SK-N-SH (cell line): ENCODE data around the gene USP4. TPM values are rescaled to one million over a fixed set of nuclear protein-coding genes. Genes with fewer than 3 reads are reported as not detected.
A peak's percentile ranks its signal among the peaks of the same experiment; 100 is the strongest.

ENCODE experiments used
- CTCF ChIA-PET: fragments of 300-600, 350-600 bp; formaldehyde crosslinking; extraction: SDS; loops from one replicate; lab custom pipeline; 2021; lab: Yijun Ruan, JAX
- POLR2A ChIA-PET: fragments of 350-600 bp; sonication (Branson Sonifier 250); formaldehyde crosslinking; extraction: SDS; loops from one replicate; lab custom pipeline; 2020; ENCODE audit warnings: antibody characterized with exemption, inconsistent platforms; lab: Yijun Ruan, JAX
- DNase-seq: peaks from one replicate; pipeline ENCODE4 v3.0.0; 2012
- H2AFZ ChIP-seq: fragments of 200-600 bp; sonication (generic); 2 replicates; pipeline ENCODE4 v1.8.1; 2016; ENCODE audit warnings: antibody characterized with exemption, mild to moderate bottlenecking, low read depth
- H3F3A ChIP-seq: fragments of 200-600 bp; sonication (generic); replicated peaks from 2 replicates; pipeline ENCODE3; 2016; ENCODE audit warnings: antibody characterized with exemption, mild to moderate bottlenecking; ENCODE audit not compliant: insufficient read depth
- H3K27ac ChIP-seq, 2 experiments: fragments of 200-500 bp in 1 of 2; fragments of 200-600 bp in 1 of 2; sonication (Bioruptor generic) in 1 of 2; sonication (generic), shearing (Covaris generic) in 1 of 2; 2 replicates each; pipeline versions ENCODE4 v1.5.1 to v1.6.1; 2014 to 2016; ENCODE audit warnings: low read depth in 2 of 2, inconsistent platforms in 1 of 2, low read length in 1 of 2, mild to moderate bottlenecking in 1 of 2, mixed read lengths in 1 of 2
- H3K27me3 ChIP-seq: fragments of 200-600 bp; sonication (generic), shearing (Covaris generic); 2 replicates; pipeline ENCODE4 v1.6.1; 2016; ENCODE audit warnings: mixed run types; ENCODE audit not compliant: insufficient read depth
- H3K36me3 ChIP-seq, 2 experiments: fragments of 200-500 bp in 1 of 2; fragments of 200-600 bp in 1 of 2; sonication (Bioruptor generic) in 1 of 2; sonication (generic) in 1 of 2; replicated peaks in 1 of 2; 2 replicates each; pipeline versions ENCODE3 to v1.5.1; 2014 to 2016; ENCODE audit warnings: low read length in 1 of 2, mild to moderate bottlenecking in 1 of 2; ENCODE audit not compliant: insufficient read depth in 2 of 2, control insufficient read depth in 1 of 2
- H3K4me1 ChIP-seq, 2 experiments: fragments of 200-500 bp in 1 of 2; fragments of 200-600 bp in 1 of 2; sonication (Bioruptor generic) in 1 of 2; sonication (generic), shearing (Covaris generic) in 1 of 2; 2 replicates each; pipeline versions ENCODE4 v1.5.1 to v1.6.1; 2014 to 2016; ENCODE audit warnings: low read depth in 1 of 2, low read length in 1 of 2, mixed run types in 1 of 2; ENCODE audit not compliant: insufficient read depth in 2 of 2, control insufficient read depth in 1 of 2
- H3K4me2 ChIP-seq: fragments of 200-600 bp; sonication (generic), shearing (Covaris generic); 2 replicates; pipeline ENCODE4 v1.6.1; 2017; ENCODE audit warnings: mixed run types
- H3K4me3 ChIP-seq, 2 experiments: fragments of 200-500 bp in 1 of 2; fragments of 200-600 bp in 1 of 2; sonication (Bioruptor generic) in 1 of 2; sonication (generic), shearing (Covaris generic) in 1 of 2; 2 replicates each; pipeline versions ENCODE4 v1.5.1 to v1.8.1; 2014 to 2016; ENCODE audit warnings: low read depth in 2 of 2, inconsistent platforms in 1 of 2, low read length in 1 of 2, mild to moderate bottlenecking in 1 of 2, mixed read lengths in 1 of 2, moderate library complexity in 1 of 2
- H3K79me2 ChIP-seq: fragments of 200-600 bp; sonication (generic); 2 replicates; pipeline ENCODE4 v1.8.1; 2017; ENCODE audit warnings: mild to moderate bottlenecking; ENCODE audit not compliant: insufficient read depth
- H3K9ac ChIP-seq: fragments of 200-600 bp; sonication (generic); 2 replicates; pipeline ENCODE4 v1.6.1; 2017; ENCODE audit warnings: mixed run types
- H3K9me2 ChIP-seq: fragments of 200-600 bp; sonication (generic); 2 replicates; pipeline ENCODE4 v1.6.1; 2017; ENCODE audit warnings: mixed run types
- H3K9me3 ChIP-seq: fragments of 200-600 bp; sonication (generic); 2 replicates; pipeline ENCODE4 v1.6.1; 2017; ENCODE audit warnings: mixed run types, mild to moderate bottlenecking, moderate library complexity
- H4K20me1 ChIP-seq: fragments of 200-600 bp; sonication (generic); 2 replicates; pipeline ENCODE4 v1.6.1; 2017; ENCODE audit warnings: mild to moderate bottlenecking, mixed run types; ENCODE audit not compliant: insufficient read depth
- ELF1 ChIP-seq: IDR thresholded peaks from 2 replicates; pipeline ENCODE4 v1.4.0; 2012
- EP300 ChIP-seq, 2 experiments: IDR thresholded peaks; 2 replicates each; pipeline versions ENCODE4 v1.4.0 to v1.6.1; 2012; ENCODE audit warnings: borderline replicate concordance in 1 of 2, low read depth in 1 of 2, low read length in 1 of 2
- EZH2phosphoT487 ChIP-seq: fragments of 200-600 bp; sonication (generic); IDR thresholded peaks from 2 replicates; pipeline ENCODE4 v1.6.1; 2017; ENCODE audit warnings: low read depth, mixed run types, mild to moderate bottlenecking, antibody characterized with exemption, moderate library complexity, borderline replicate concordance
- FOSL2 ChIP-seq: IDR thresholded peaks from 2 replicates; pipeline ENCODE4 v1.4.0; 2012; ENCODE audit warnings: low read depth, mild to moderate bottlenecking, moderate library complexity, borderline replicate concordance
- FOXJ3 ChIP-seq: sonication (generic); formaldehyde crosslinking; IDR thresholded peaks from 2 replicates; pipeline ENCODE4 v1.5.1; 2020; ENCODE audit warnings: mild to moderate bottlenecking, missing genetic modification reagents
- GABPA ChIP-seq: IDR thresholded peaks from 2 replicates; pipeline ENCODE4 v1.4.0; 2012; ENCODE audit warnings: low read depth, mild to moderate bottlenecking
- GATA2 ChIP-seq: sonication (generic); formaldehyde crosslinking; IDR thresholded peaks from 2 replicates; pipeline ENCODE4 v1.5.0; 2020; ENCODE audit warnings: mild to moderate bottlenecking, missing genetic modification reagents
- MXI1 ChIP-seq: IDR thresholded peaks from 2 replicates; pipeline ENCODE4 v1.6.1; 2012; ENCODE audit warnings: mild to moderate bottlenecking, low read depth, low read length, improper control_type of control experiment
- NFIC ChIP-seq: IDR thresholded peaks from 2 replicates; pipeline ENCODE4 v1.4.0; 2012; ENCODE audit warnings: borderline replicate concordance
- POLR2AphosphoS5 ChIP-seq: IDR thresholded peaks from 2 replicates; pipeline ENCODE4 v1.6.1; 2012; ENCODE audit warnings: low read depth, low read length
- SIN3A ChIP-seq: IDR thresholded peaks from 2 replicates; pipeline ENCODE4 v1.6.1; 2012; ENCODE audit warnings: low read depth, mild to moderate bottlenecking, low read length, moderate library complexity, borderline replicate concordance
- SMC3 ChIP-seq: IDR thresholded peaks from 2 replicates; pipeline ENCODE4 v1.6.1; 2012; ENCODE audit warnings: low read depth, low read length, improper control_type of control experiment
- TAF1 ChIP-seq: IDR thresholded peaks from 2 replicates; pipeline ENCODE4 v1.6.1; 2012; ENCODE audit warnings: low read depth, mild to moderate bottlenecking, low read length, moderate library complexity, borderline replicate concordance
- TCF12 ChIP-seq: IDR thresholded peaks from 2 replicates; pipeline ENCODE4 v1.4.0; 2012
- WGBS: methylation state at CpG from one replicate; pipeline ENCODE4 v1.1.6; 2017; ENCODE audit warnings: low lambda C conversion rate; 5-methylcytosine and 5-hydroxymethylcytosine counted together
- polyA plus RNA-seq, 3 experiments: library from polyadenylated mRNA; depleted of rRNA; stranded (reverse); fragments of >200 nt; gene quantifications; 2 replicates each; pipeline ENCODE4 v1.2.3, GENCODE V29; 2012
- TF ChIP-seq, protein P1 (sequence below): IDR thresholded peaks from 2 replicates; pipeline ENCODE4 v1.4.0; 2012; ENCODE audit warnings: low read depth, borderline replicate concordance
- TF ChIP-seq, protein P2 (sequence below): IDR thresholded peaks from 2 replicates; pipeline ENCODE4 v1.6.1; 2012; ENCODE audit warnings: mild to moderate bottlenecking, low read depth, low read length, moderate library complexity
- TF ChIP-seq, protein P3 (sequence below): fragments of 150-350 bp; IDR thresholded peaks from 2 replicates; pipeline ENCODE4 v1.6.1; 2017; ENCODE audit warnings: antibody characterized with exemption, low read length, low read depth, borderline replicate concordance
- TF ChIP-seq, protein P4 (sequence below): IDR thresholded peaks from 2 replicates; pipeline ENCODE4; 2012
- TF ChIP-seq, protein P5 (sequence below): IDR thresholded peaks from 2 replicates; pipeline ENCODE4 v1.4.0; 2012; ENCODE audit warnings: low read depth

USP4 gene
- polyA plus RNA-seq, 1 of the 3 experiments (the other 2 are of a cell fraction): 33.2 TPM

DNA sequence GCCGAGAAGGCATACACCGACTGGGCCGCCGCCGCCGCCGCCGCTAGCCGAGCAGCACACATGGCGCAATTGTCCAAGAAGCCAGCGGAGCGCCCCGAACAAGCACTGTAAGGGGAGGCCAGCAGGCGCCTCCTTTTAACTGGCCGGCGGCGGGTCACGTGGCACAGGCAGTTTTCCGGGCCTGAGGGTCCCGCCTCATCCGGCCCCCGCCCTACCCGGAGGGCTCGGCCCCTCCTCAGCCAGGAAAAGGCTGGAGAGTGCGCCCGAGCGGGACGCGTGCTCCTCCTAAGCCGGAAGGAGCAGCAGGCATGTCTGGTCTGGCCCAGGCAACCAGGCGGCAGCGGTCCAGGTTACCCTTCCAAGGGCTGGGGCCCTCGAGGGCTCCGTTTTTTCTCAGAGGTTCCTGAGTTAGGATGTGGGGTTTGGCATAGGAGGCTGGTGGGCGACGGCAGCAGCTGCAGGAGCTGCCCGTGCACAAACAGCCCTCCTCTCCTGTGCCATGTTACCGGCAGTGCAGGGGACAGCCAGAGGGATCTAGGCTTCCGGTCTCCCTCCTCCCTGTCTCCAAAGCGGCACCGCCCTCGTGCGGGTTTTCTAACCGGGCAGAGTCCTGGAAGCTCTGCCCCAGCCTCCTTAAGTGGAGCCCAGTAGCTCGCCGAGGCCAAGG, 18.5 kb upstream of the USP4 start, which contains the start of gene GPX1:
TSS of gene GPX1 (minus strand) at position 137 of the 667 bp plus-strand sequence. CDS start at position 62, 75 bp downstream.
- peaks cover 22 to 63% of the 10 kb centered on the region in 2 experiments for H3K36me3 ChIP-seq
- TF ChIP-seq, protein P1, sequence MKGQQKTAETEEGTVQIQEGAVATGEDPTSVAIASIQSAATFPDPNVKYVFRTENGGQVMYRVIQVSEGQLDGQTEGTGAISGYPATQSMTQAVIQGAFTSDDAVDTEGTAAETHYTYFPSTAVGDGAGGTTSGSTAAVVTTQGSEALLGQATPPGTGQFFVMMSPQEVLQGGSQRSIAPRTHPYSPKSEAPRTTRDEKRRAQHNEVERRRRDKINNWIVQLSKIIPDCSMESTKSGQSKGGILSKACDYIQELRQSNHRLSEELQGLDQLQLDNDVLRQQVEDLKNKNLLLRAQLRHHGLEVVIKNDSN: peak; percentile 95
- TF ChIP-seq, protein P2, sequence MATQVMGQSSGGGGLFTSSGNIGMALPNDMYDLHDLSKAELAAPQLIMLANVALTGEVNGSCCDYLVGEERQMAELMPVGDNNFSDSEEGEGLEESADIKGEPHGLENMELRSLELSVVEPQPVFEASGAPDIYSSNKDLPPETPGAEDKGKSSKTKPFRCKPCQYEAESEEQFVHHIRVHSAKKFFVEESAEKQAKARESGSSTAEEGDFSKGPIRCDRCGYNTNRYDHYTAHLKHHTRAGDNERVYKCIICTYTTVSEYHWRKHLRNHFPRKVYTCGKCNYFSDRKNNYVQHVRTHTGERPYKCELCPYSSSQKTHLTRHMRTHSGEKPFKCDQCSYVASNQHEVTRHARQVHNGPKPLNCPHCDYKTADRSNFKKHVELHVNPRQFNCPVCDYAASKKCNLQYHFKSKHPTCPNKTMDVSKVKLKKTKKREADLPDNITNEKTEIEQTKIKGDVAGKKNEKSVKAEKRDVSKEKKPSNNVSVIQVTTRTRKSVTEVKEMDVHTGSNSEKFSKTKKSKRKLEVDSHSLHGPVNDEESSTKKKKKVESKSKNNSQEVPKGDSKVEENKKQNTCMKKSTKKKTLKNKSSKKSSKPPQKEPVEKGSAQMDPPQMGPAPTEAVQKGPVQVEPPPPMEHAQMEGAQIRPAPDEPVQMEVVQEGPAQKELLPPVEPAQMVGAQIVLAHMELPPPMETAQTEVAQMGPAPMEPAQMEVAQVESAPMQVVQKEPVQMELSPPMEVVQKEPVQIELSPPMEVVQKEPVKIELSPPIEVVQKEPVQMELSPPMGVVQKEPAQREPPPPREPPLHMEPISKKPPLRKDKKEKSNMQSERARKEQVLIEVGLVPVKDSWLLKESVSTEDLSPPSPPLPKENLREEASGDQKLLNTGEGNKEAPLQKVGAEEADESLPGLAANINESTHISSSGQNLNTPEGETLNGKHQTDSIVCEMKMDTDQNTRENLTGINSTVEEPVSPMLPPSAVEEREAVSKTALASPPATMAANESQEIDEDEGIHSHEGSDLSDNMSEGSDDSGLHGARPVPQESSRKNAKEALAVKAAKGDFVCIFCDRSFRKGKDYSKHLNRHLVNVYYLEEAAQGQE: 0 out of 2 replicates have a peak, but pooled peaks have one; percentile 42
- TF ChIP-seq, protein P3, sequence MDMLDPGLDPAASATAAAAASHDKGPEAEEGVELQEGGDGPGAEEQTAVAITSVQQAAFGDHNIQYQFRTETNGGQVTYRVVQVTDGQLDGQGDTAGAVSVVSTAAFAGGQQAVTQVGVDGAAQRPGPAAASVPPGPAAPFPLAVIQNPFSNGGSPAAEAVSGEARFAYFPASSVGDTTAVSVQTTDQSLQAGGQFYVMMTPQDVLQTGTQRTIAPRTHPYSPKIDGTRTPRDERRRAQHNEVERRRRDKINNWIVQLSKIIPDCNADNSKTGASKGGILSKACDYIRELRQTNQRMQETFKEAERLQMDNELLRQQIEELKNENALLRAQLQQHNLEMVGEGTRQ: peak; percentile 74
- TF ChIP-seq SIN3A (peak; percentile 84; the same call in 1 of the 2 replicates), FOSL2 (peak; percentile 4; the same call in 1 of the 2 replicates), GABPA (peak; percentile 80), TAF1 (peak; percentile 73), SMC3 (no peak), GATA2 (no peak), EP300 (IDR thresholded peaks at IDR 0.05; ENCODE audit: borderline replicate concordance in 1 of 2, low read depth in 1 of 2, low read length in 1 of 2) (no peak; a peak in 1 of 4 replicates), POLR2AphosphoS5 (peak; percentile 87), FOXJ3 (CRISPR knock-in tag) (peak; percentile 47; the same call in 1 of the 2 replicates), TCF12 (0 out of 2 replicates have a peak, but pooled peaks have one; percentile 2), ELF1 (peak; percentile 84), EZH2phosphoT487 (no peak), NFIC (peak; percentile 30), MXI1 (peak; percentile 93)
- TF ChIP-seq, protein P4, sequence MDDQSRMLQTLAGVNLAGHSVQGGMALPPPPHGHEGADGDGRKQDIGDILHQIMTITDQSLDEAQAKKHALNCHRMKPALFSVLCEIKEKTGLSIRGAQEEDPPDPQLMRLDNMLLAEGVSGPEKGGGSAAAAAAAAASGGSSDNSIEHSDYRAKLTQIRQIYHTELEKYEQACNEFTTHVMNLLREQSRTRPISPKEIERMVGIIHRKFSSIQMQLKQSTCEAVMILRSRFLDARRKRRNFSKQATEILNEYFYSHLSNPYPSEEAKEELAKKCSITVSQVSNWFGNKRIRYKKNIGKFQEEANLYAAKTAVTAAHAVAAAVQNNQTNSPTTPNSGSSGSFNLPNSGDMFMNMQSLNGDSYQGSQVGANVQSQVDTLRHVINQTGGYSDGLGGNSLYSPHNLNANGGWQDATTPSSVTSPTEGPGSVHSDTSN: peak; percentile 25; the same call in 1 of the 2 replicates
- TF ChIP-seq, protein P5, sequence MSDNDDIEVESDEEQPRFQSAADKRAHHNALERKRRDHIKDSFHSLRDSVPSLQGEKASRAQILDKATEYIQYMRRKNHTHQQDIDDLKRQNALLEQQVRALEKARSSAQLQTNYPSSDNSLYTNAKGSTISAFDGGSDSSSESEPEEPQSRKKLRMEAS: peak; percentile 100
- WGBS: no CpG with 5 or more reads among the region's 46 CpGs
- peak within 1 kb of the TSS; percentile 57 to 80 for H3K4me3 ChIP-seq
- H3K4me2 ChIP-seq: peak within 1 kb of the TSS; percentile 89
- peaks cover 47% of the 10 kb centered on the region for H3F3A ChIP-seq
- no peaks in the 10 kb centered on the region for H3K27me3 ChIP-seq
- H3K79me2 ChIP-seq: peaks cover 51% of the 10 kb centered on the region
- H3K27ac ChIP-seq: peak within 1 kb of the TSS; percentile 89 to 97
- 0 out of 2 replicates have a peak, but pooled peaks cover 4% of the 10 kb centered on the region for H4K20me1 ChIP-seq
- peak; percentile 94 for DNase-seq
- H3K9ac ChIP-seq: peak within 1 kb of the TSS; percentile 92
- peaks cover 20 to 25% of the 10 kb centered on the region in 2 experiments; a peak in 3 of 4 replicates for H3K4me1 ChIP-seq
- ChIA-PET CTCF (interaction anchor here (0.7 to 1.7 kb wide), 5 partner anchors 8 to 263 kb away, joined by 3 to 5 read pairs (median 3); partner anchors contain the start of genes RHOA and TCTA), POLR2A (interaction anchor here (0.8 to 1.6 kb wide), 8 partner anchors 13 to 337 kb away, joined by 3 to 6 read pairs (median 3); partner anchors contain the start of genes NICN1, RHOA, TCTA and USP19)
- no peak within 1 kb of the TSS for H2AFZ ChIP-seq
- no peaks in the 10 kb centered on the region for H3K9me3 ChIP-seq
- H3K9me2 ChIP-seq: no peaks in the 10 kb centered on the region
